OCI-LY7 (cell line): Measurements from ENCODE around the gene ETFBKMT. TPM values are rescaled to one million over a fixed set of nuclear protein-coding genes. Genes with fewer than 3 reads are reported as not detected.
A peak's percentile ranks its signal among the peaks of the same experiment; 100 is the strongest.

Experiments
- BruUV-seq: library from RNA; stranded (reverse); fragments of 400-500 nt; replicated peaks from 2 replicates; lab custom pipeline; 2021; lab: Mats Ljungman, UMichigan
- CTCF ChIA-PET: fragments of 300-600 bp; sonication (Branson Sonifier 250); formaldehyde crosslinking; loops from one replicate; lab custom pipeline; 2022; ENCODE audit warnings: antibody characterized with exemption; ENCODE audit not compliant: unreplicated experiment; lab: Charles Lee
- POLR2A ChIA-PET: fragments of 300-600 bp; sonication (Branson Sonifier 250); formaldehyde crosslinking; loops from one replicate; lab custom pipeline; 2022; ENCODE audit warnings: antibody characterized with exemption; lab: Charles Lee
- DNase-seq: peaks from one replicate; pipeline ENCODE4 v3.0.0-alpha.2; 2015; ENCODE audit warnings: low spot score
- H2AFZ ChIP-seq: fragments of 200-600 bp; sonication (generic), shearing (Covaris generic); 2 replicates; pipeline ENCODE4 v1.6.1; 2014; ENCODE audit warnings: mild to moderate bottlenecking, antibody characterized with exemption, low read length, moderate library complexity
- H3K27ac ChIP-seq: fragments of 200-600 bp; sonication (generic); 2 replicates; pipeline ENCODE4 v1.5.1; 2014; ENCODE audit warnings: mixed run types, low read depth, mild to moderate bottlenecking, moderate library complexity, low read length, inconsistent platforms; ENCODE audit not compliant: poor library complexity, severe bottlenecking
- H3K36me3 ChIP-seq: fragments of 200-600 bp; sonication (generic); 2 replicates; pipeline ENCODE4 v1.6.1; 2014; ENCODE audit warnings: mild to moderate bottlenecking, antibody characterized with exemption, low read length, moderate library complexity, mixed read lengths; ENCODE audit not compliant: insufficient read depth
- H3K4me1 ChIP-seq: fragments of 200-600 bp; sonication (generic); 2 replicates; pipeline ENCODE4 v1.5.1; 2014; ENCODE audit warnings: mild to moderate bottlenecking, low read length; ENCODE audit not compliant: insufficient read depth, poor library complexity, severe bottlenecking
- H3K4me2 ChIP-seq: fragments of 200-600 bp; sonication (generic); 2 replicates; pipeline ENCODE4 v1.6.1; 2014; ENCODE audit warnings: mild to moderate bottlenecking, low read length
- H3K4me3 ChIP-seq: fragments of 200-600 bp; sonication (generic); 2 replicates; pipeline ENCODE4 v1.5.1; 2014; ENCODE audit warnings: mild to moderate bottlenecking, low read depth, low read length; ENCODE audit not compliant: poor library complexity, severe bottlenecking
- H3K79me2 ChIP-seq: fragments of 200-600 bp; sonication (generic); 2 replicates; pipeline ENCODE4 v1.6.1; 2016; ENCODE audit warnings: low read depth, mild to moderate bottlenecking, low read length, moderate library complexity, mixed read lengths; ENCODE audit not compliant: insufficient read depth
- H3K9me2 ChIP-seq: fragments of 200-600 bp; sonication (generic); 2 replicates; pipeline ENCODE4 v1.6.1; 2016; ENCODE audit warnings: mild to moderate bottlenecking, low read length, mixed read lengths; ENCODE audit not compliant: insufficient read depth
- H3K9me3 ChIP-seq: fragments of 200-600 bp; sonication (generic); 2 replicates; pipeline ENCODE4 v1.6.1; 2014; ENCODE audit warnings: mild to moderate bottlenecking, mixed run types, low read length, mixed read lengths
- H4K20me1 ChIP-seq: fragments of 200-600 bp; sonication (generic); 2 replicates; pipeline ENCODE4 v1.6.1; 2014; ENCODE audit warnings: mild to moderate bottlenecking, antibody characterized with exemption, low read length, moderate library complexity, mixed read lengths; ENCODE audit not compliant: insufficient read depth
- CTCF ChIP-seq: fragments of 200-600 bp; sonication (generic); conservative IDR thresholded peaks from 2 replicates; pipeline ENCODE4 v1.5.1; 2014; ENCODE audit warnings: mild to moderate bottlenecking, antibody characterized with exemption, low read length, moderate library complexity, mixed read lengths
- EZH2phosphoT487 ChIP-seq: fragments of 200-600 bp; sonication (generic); IDR thresholded peaks from 2 replicates; pipeline ENCODE4 v1.6.1; 2018; ENCODE audit warnings: low read depth, borderline replicate concordance, mild to moderate bottlenecking, mixed run types, antibody characterized with exemption, low read length, moderate library complexity, mixed read lengths
- intact Hi-C: fragments of 100-400 bp; cut with micrococcal nuclease; formaldehyde crosslinking; loops from one replicate; pipeline ENCODE4 v1.10.0; 2022; ENCODE audit not compliant: unreplicated experiment
- total RNA-seq, 2 experiments: library from RNA; depleted of rRNA in 1 of 2; stranded (reverse); fragments of >200 nt in 1 of 2; shearing (Covaris generic) in 1 of 2; gene quantifications; 2 replicates each; pipeline ENCODE4 v1.2.3, GENCODE V29; 2014 to 2022

ETFBKMT gene
- total RNA-seq, 2 experiments from 2014 or later, result 0.92 to 2.8 TPM

GRCh38 chr12:31647086-31647491 lies 12.4 kb upstream of the ETFBKMT start:
- POLR2A ChIA-PET, result interaction anchor here (0.6 to 1.2 kb wide), 4 partner anchors 10 to 99 kb away, joined by 3 to 7 read pairs (median 3); no protein-coding TSS in a partner anchor
- no peak overlapping the region for H2AFZ ChIP-seq

GRCh38 chr12:31650918-31651317 lies 8.6 kb upstream of the ETFBKMT start:
- Histone ChIP-seq H3K4me1 (peaks cover 16% of the 10 kb centered on the region), H3K4me3 (no peak overlapping the region), H4K20me1 (no peaks in the 10 kb centered on the region), H3K9me3 (no peaks in the 10 kb centered on the region), H3K9me2 (no peaks in the 10 kb centered on the region), H3K36me3 (no peaks in the 10 kb centered on the region), H3K79me2 (no peaks in the 10 kb centered on the region), H3K4me2 (no peak overlapping the region), H3K27ac (no peak overlapping the region), H2AFZ (0 out of 2 replicates have a peak overlapping the region, but pooled peaks have one; percentile 28)
- TF ChIP-seq EZH2phosphoT487, result no peak
- TF ChIP-seq CTCF, result no peak
- ChIA-PET CTCF (no interaction called here), POLR2A (interaction anchor here (0.6 to 0.7 kb wide), 3 partner anchors 15 to 997 kb away, joined by 3 to 4 read pairs (median 3); no protein-coding TSS in a partner anchor)
- no TSS peak for BruUV-seq
- no peak for DNase-seq
- intact Hi-C loops, result loop anchor here (5.0 to 10.0 kb wide), 5 partner anchors 399 to 804 kb away; partner anchors contain the start of gene FGD4

More at GRCh38 chr12:31647086-31647491, 12.4 kb upstream of the ETFBKMT start:
- no peaks in the 10 kb centered on the region for H4K20me1 ChIP-seq
- no peaks in the 10 kb centered on the region for H3K36me3 ChIP-seq
- no peaks in the 10 kb centered on the region for H3K9me2 ChIP-seq
- no TSS peak for BruUV-seq
- H3K27ac ChIP-seq, result no peak overlapping the region
- H3K9me3 ChIP-seq, result no peaks in the 10 kb centered on the region
- H3K4me1 ChIP-seq, result peaks cover 5% of the 10 kb centered on the region
- no peak overlapping the region for H3K4me2 ChIP-seq
- CTCF ChIA-PET, result no interaction called here
- H3K4me3 ChIP-seq, result no peak overlapping the region
- intact Hi-C loops, result no loop called here
- TF ChIP-seq EZH2phosphoT487 (no peak), CTCF (no peak)
- no peak for DNase-seq
- no peaks in the 10 kb centered on the region for H3K79me2 ChIP-seq

- H4K20me1 ChIP-seq, result no peaks in the 10 kb centered on the region
- no TSS peak for BruUV-seq
- no peaks in the 10 kb centered on the region for H3K9me2 ChIP-seq
- no peaks in the 10 kb centered on the region for H3K9me3 ChIP-seq
- CTCF ChIA-PET, result interaction anchor here (1.5 kb wide), 1 partner anchor 10 kb away, joined by 5 read pairs; no protein-coding TSS in a partner anchor
- H3K4me1 ChIP-seq, result peaks cover 13% of the 10 kb centered on the region
- POLR2A ChIA-PET, result interaction anchor here (0.5 to 1.7 kb wide), 5 partner anchors 11 to 544 kb away, joined by 3 to 6 read pairs (median 4); no protein-coding TSS in a partner anchor
- H2AFZ ChIP-seq, result peak overlapping the region; percentile 73; the same call in 1 of the 2 replicates
- H3K36me3 ChIP-seq, result no peaks in the 10 kb centered on the region
- intact Hi-C loops, result loop anchor here (5.0 to 10.0 kb wide), 5 partner anchors 400 to 803 kb away; partner anchors contain the start of gene FGD4
- TF ChIP-seq EZH2phosphoT487 (no peak), CTCF (no peak)
- no peaks in the 10 kb centered on the region for H3K79me2 ChIP-seq
- no peak for DNase-seq
- no peak overlapping the region for H3K4me2 ChIP-seq
- no peak overlapping the region for H3K27ac ChIP-seq
- H3K4me3 ChIP-seq, result no peak overlapping the region
Observed at GRCh38 chr12:31651893-31652521, 7.5 kb upstream of the ETFBKMT start.
